HepG2 (cell line): ENCODE data around the gene TFAP2A. TPM values are rescaled to one million over a fixed set of nuclear protein-coding genes. Genes with fewer than 3 reads are reported as not detected.

Source experiments
- ARID3A ChIP-seq: IDR thresholded peaks from 2 replicates; pipeline ENCODE4 v1.6.1; 2012; ENCODE audit warnings: low read depth, low read length, improper control_type of control experiment
- ARNT2 ChIP-seq: sonication (generic); formaldehyde crosslinking; IDR thresholded peaks from 2 replicates; pipeline ENCODE4 v1.8.0; 2022; ENCODE audit warnings: mild to moderate bottlenecking, low read depth, missing genetic modification reagents, moderate library complexity
- CREM ChIP-seq, 2 experiments: sonication (generic) in 1 of 2; formaldehyde crosslinking in 1 of 2; IDR thresholded peaks; 2 replicates each; pipeline versions ENCODE4 v1.4.0 to v1.6.1; 2016 to 2020; ENCODE audit warnings: antibody characterized with exemption in 1 of 2, mild to moderate bottlenecking in 1 of 2, missing genetic modification reagents in 1 of 2
- EHMT2 ChIP-seq: fragments of 200-600 bp; sonication (generic); IDR thresholded peaks from 2 replicates; pipeline ENCODE4 v1.7.0; 2017; ENCODE audit warnings: antibody characterized with exemption, low read depth, low read length, borderline replicate concordance
- ELK4 ChIP-seq: sonication (generic); formaldehyde crosslinking; IDR thresholded peaks from 2 replicates; pipeline ENCODE4 v1.9.0; 2021; ENCODE audit warnings: missing genetic modification reagents, borderline replicate concordance
- FOSL2 ChIP-seq: sonication (generic); formaldehyde crosslinking; IDR thresholded peaks from 2 replicates; pipeline ENCODE4 v1.4.0; 2020; ENCODE audit warnings: missing genetic modification reagents
- MTERF4 ChIP-seq: sonication (generic); formaldehyde crosslinking; IDR thresholded peaks from 2 replicates; pipeline ENCODE4 v1.8.0; 2023; ENCODE audit warnings: mild to moderate bottlenecking, missing genetic modification reagents
- NKX3-1 ChIP-seq: sonication (generic); formaldehyde crosslinking; IDR thresholded peaks from 2 replicates; pipeline ENCODE4 v1.5.0; 2020; ENCODE audit warnings: missing genetic modification reagents
- NONO ChIP-seq, 2 experiments: fragments of 450-650 bp in 1 of 2; sonication (generic) in 1 of 2; formaldehyde crosslinking in 1 of 2; IDR thresholded peaks in 1 of 2; conservative IDR thresholded peaks in 1 of 2; 2 replicates each; pipeline versions ENCODE4 v1.6.1 to v1.8.0; 2017 to 2022; ENCODE audit warnings: mild to moderate bottlenecking in 1 of 2, missing genetic modification reagents in 1 of 2, moderate library complexity in 1 of 2
- POGZ ChIP-seq: sonication (generic); formaldehyde crosslinking; IDR thresholded peaks from 2 replicates; pipeline ENCODE4 v1.4.0; 2020; ENCODE audit warnings: mild to moderate bottlenecking, missing genetic modification reagents
- SALL2 ChIP-seq: sonication (generic); formaldehyde crosslinking; IDR thresholded peaks from 2 replicates; pipeline ENCODE4 v1.8.1; 2023; ENCODE audit warnings: mild to moderate bottlenecking, missing genetic modification reagents, inconsistent platforms
- SOX5 ChIP-seq: IDR thresholded peaks from 2 replicates; pipeline ENCODE4 v1.6.1; 2016; ENCODE audit warnings: borderline replicate concordance
- TAF1 ChIP-seq: sonication (generic); formaldehyde crosslinking; IDR thresholded peaks from 2 replicates; pipeline ENCODE4 v1.4.0; 2020; ENCODE audit warnings: missing genetic modification reagents
- TEAD2 ChIP-seq: sonication (generic); formaldehyde crosslinking; IDR thresholded peaks from 2 replicates; pipeline ENCODE4 v1.9.0; 2021; ENCODE audit warnings: missing genetic modification reagents
- ZNF280D ChIP-seq: sonication (generic); formaldehyde crosslinking; IDR thresholded peaks from 2 replicates; pipeline ENCODE4 v1.5.1; 2020; ENCODE audit warnings: mild to moderate bottlenecking, missing genetic modification reagents
- ZNF446 ChIP-seq: sonication (generic); formaldehyde crosslinking; IDR thresholded peaks from 2 replicates; pipeline ENCODE4 v1.5.0; 2020; ENCODE audit warnings: mild to moderate bottlenecking, missing genetic modification reagents
- ZNF580 ChIP-seq: IDR thresholded peaks from 2 replicates; pipeline ENCODE4 v1.6.1; 2016; ENCODE audit warnings: low read depth, borderline replicate concordance
- ZNF644 ChIP-seq: IDR thresholded peaks from 2 replicates; pipeline ENCODE4 v1.6.1; 2016; ENCODE audit warnings: low read depth
- ZNF7 ChIP-seq: IDR thresholded peaks from 2 replicates; pipeline ENCODE4 v1.6.1; 2016; ENCODE audit warnings: missing biosample characterization, missing genetic modification reagents
- polyA plus RNA-seq, 8 experiments: library from polyadenylated mRNA; depleted of rRNA in 3 of 8; stranded (reverse) in 7 of 8; unstranded in 1 of 8; fragments of >200 nt; fragmentation: Illumina TruSeq in 4 of 8; extraction: Trizol in 4 of 8; gene quantifications; 2 replicates each; pipeline versions ENCODE4 v1.2.1 to v1.2.3, GENCODE V29; 2011 to 2016; ENCODE audit warnings: low read depth in 4 of 8, missing spikeins in 1 of 8, mixed read lengths in 1 of 8; ENCODE audit not compliant: insufficient read depth in 1 of 8
- total RNA-seq, 5 experiments: library from RNA; depleted of rRNA; stranded (reverse); fragments of >200 nt; fragmentation: Illumina TruSeq; extraction: Trizol; gene quantifications; 2 replicates each; pipeline ENCODE4 v1.2.3, GENCODE V29; 2016; ENCODE audit warnings: low read depth in 1 of 5
- TF ChIP-seq, protein P1 (sequence below): sonication (generic); formaldehyde crosslinking; IDR thresholded peaks from 2 replicates; pipeline ENCODE4 v1.8.0; 2022; ENCODE audit warnings: low read depth, missing genetic modification reagents

The TFAP2A gene
- total and polyA plus RNA-seq, 2 of the 13 experiments (the other 11 are each of a cell fraction or from before 2014, with no cell fraction given) = not detected

- TF ChIP-seq ELK4 (no peak), FOSL2 (CRISPR knock-in tag) (peak; percentile 2; the same call in 1 of the 2 replicates), ZNF7 (CRISPR knock-in tag) (no peak), EHMT2 (no peak), ZNF644 (no peak), SOX5 (CRISPR knock-in tag) (no peak), SALL2 (CRISPR knock-in tag) (peak; percentile 30; the same call in 1 of the 2 replicates), ARID3A (no peak), MTERF4 (peak; percentile 88), ZNF580 (CRISPR knock-in tag) (no peak), ARNT2 (CRISPR knock-in tag) (peak; percentile 70; the same call in 1 of the 2 replicates), NKX3-1 (CRISPR knock-in tag) (no peak), TEAD2 (CRISPR knock-in tag) (no peak), ZNF446 (CRISPR knock-in tag) (peak; percentile 54; the same call in 1 of the 2 replicates), CREM (IDR thresholded peaks at IDR 0.05) (no peak), CREM (CRISPR knock-in tag; IDR thresholded peaks at IDR 0.05) (no peak), ZNF280D (CRISPR knock-in tag) (0 out of 2 replicates have a peak, but pooled peaks have one; percentile 25), TAF1 (peak; percentile 42; the same call in 1 of the 2 replicates), NONO (IDR thresholded peaks at IDR 0.05) (no peak), NONO (CRISPR knock-in tag; conservative IDR thresholded peaks at IDR 0.05) (peak; percentile 49; the same call in 1 of the 2 replicates), POGZ (CRISPR knock-in tag) (peak; percentile 75)
- TF ChIP-seq, protein P1, sequence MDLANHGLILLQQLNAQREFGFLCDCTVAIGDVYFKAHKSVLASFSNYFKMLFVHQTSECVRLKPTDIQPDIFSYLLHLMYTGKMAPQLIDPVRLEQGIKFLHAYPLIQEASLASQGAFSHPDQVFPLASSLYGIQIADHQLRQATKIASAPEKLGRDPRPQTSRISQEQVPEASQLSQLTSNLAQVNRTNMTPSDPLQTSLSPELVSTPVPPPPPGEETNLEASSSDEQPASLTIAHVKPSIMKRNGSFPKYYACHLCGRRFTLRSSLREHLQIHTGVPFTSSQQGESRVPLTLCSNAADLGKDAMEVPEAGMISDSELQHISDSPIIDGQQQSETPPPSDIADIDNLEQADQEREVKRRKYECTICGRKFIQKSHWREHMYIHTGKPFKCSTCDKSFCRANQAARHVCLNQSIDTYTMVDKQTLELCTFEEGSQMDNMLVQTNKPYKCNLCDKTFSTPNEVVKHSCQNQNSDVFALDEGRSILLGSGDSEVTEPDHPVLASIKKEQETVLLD (CRISPR knock-in tag) = no peak
Observed at GRCh38 chr6:10425975-10426780, 11.3 kb upstream of the TFAP2A start (continued).
